Measurements from ENCODE around the gene FADS2. TPM values are rescaled to one million over a fixed set of nuclear protein-coding genes. Genes with fewer than 3 reads are reported as not detected.

Gene FADS2
- total and polyA plus RNA-seq, 7 experiments from 2014 or later, result 0.19 to 192 (median 2.1) TPM

- intact Hi-C loops (cut with micrococcal nuclease), result no loop called here
- H3K27me3 ChIP-seq (ENCODE audit: control insufficient read depth in 2 of 2, insufficient read depth in 2 of 2, low read length in 2 of 2), result peaks cover 0 to 4% of the 10 kb centered on the region in 2 donors
- Mint-ChIP-seq H3K4me1 (peaks cover 0 to 19% (median 16%) of the 10 kb centered on the region in 7 donors), H3K4me3 (no peak overlapping the region), H3K9me3 (peaks cover 0 to 1% (median 0%) of the 10 kb centered on the region in 11 donors), H3K36me3 (peaks cover 0 to 44% (median 0%) of the 10 kb centered on the region in 5 donors), H3K27ac (no peak overlapping the region), H3K27me3 (peaks cover 0 to 32% (median 11%) of the 10 kb centered on the region in 5 donors)
- no peak overlapping the region for H3K4me3 ChIP-seq (ENCODE audit: low read length)
- no peak overlapping the region for H3K27ac ChIP-seq (ENCODE audit: low read depth, low read length)
- no peaks in the 10 kb centered on the region for H3K9me3 ChIP-seq (ENCODE audit: control insufficient read depth in 2 of 3, low read length in 3 of 3)
- peaks cover 8 to 12% of the 10 kb centered on the region in 2 donors for H3K4me1 ChIP-seq (ENCODE audit: control insufficient read depth in 2 of 2, insufficient read depth in 2 of 2, low read length in 2 of 2)
- ATAC-seq, result no peak
- ChIA-PET POLR2A (no interaction called here), CTCF (interaction anchor here (0.6 kb wide), 1 partner anchor 12 kb away, joined by 3 read pairs; no protein-coding TSS in a partner anchor)
- no peaks in the 10 kb centered on the region for H3K36me3 ChIP-seq (ENCODE audit: control insufficient read depth in 2 of 3, insufficient read depth in 3 of 3, low read length in 3 of 3)
- no peak for DNase-seq
Measured at GRCh38 chr11:61811831-61812230, 16.3 kb upstream of the FADS2 start.

DNA sequence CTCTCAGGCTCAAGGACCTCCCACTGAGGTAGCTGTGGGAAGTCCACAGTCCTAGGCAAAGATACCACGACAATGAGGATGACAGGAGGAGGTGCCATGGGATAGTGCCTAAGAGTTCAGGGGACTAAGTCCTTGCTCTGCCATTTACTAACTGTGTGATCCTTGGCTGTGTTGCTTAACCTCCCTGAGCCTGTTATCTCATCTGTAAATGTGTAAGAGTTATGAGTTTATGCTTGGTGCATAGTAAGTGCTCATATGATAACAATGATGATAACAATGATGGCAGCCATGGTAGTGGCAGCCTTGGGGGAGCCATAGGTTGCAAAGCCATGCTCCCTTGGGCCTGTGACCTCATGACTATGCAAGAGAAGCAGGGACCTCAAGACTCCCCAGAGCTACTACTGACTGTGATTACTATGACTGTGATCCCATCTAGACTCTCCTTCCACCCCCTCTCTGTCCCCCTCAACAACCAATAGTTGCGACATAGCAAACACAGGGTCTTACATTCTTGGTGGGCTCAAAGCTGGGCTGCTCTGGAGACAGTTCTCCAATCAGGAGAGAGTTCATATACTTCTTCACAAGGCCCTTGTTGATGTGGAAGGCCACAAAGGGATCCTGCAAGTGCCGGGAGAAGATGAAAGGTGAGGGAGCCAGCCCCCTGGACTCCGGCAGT, 15.2 kb upstream of the FADS2 start:
- POLR2A ChIA-PET, result no interaction called here
- Mint-ChIP-seq H3K9me3 (peaks cover 0 to 1% (median 0%) of the 10 kb centered on the region in 11 donors), H3K4me1 (peaks cover 0 to 25% (median 19%) of the 10 kb centered on the region in 7 donors), H3K4me3 (peak overlapping the region in 1 of 10 donors; percentile 38), H3K27ac (peak overlapping the region in 2 of 9 donors; percentile 21 to 60), H3K27me3 (peaks cover 2 to 32% (median 15%) of the 10 kb centered on the region in 5 donors), H3K36me3 (peaks cover 0 to 42% (median 0%) of the 10 kb centered on the region in 5 donors)
- H3K36me3 ChIP-seq (ENCODE audit: control insufficient read depth in 2 of 3, insufficient read depth in 3 of 3, low read length in 3 of 3), result no peaks in the 10 kb centered on the region
- CTCF ChIA-PET, result interaction anchor here (0.6 kb wide), 1 partner anchor 1531 kb away, joined by 3 read pairs; no protein-coding TSS in a partner anchor
- intact Hi-C loops (cut with micrococcal nuclease), result no loop called here
- peaks cover 8 to 12% of the 10 kb centered on the region in 2 donors for H3K4me1 ChIP-seq (ENCODE audit: control insufficient read depth in 2 of 2, insufficient read depth in 2 of 2, low read length in 2 of 2)
- no peak overlapping the region for H3K27ac ChIP-seq (ENCODE audit: low read depth, low read length)
- peaks cover 0 to 7% of the 10 kb centered on the region in 2 donors for H3K27me3 ChIP-seq (ENCODE audit: control insufficient read depth in 2 of 2, insufficient read depth in 2 of 2, low read length in 2 of 2)
- no peaks in the 10 kb centered on the region for H3K9me3 ChIP-seq (ENCODE audit: control insufficient read depth in 2 of 3, low read length in 3 of 3)
- ATAC-seq (no peak), DNase-seq (no peak)
- no peak overlapping the region for H3K4me3 ChIP-seq (ENCODE audit: low read length)

DNA sequence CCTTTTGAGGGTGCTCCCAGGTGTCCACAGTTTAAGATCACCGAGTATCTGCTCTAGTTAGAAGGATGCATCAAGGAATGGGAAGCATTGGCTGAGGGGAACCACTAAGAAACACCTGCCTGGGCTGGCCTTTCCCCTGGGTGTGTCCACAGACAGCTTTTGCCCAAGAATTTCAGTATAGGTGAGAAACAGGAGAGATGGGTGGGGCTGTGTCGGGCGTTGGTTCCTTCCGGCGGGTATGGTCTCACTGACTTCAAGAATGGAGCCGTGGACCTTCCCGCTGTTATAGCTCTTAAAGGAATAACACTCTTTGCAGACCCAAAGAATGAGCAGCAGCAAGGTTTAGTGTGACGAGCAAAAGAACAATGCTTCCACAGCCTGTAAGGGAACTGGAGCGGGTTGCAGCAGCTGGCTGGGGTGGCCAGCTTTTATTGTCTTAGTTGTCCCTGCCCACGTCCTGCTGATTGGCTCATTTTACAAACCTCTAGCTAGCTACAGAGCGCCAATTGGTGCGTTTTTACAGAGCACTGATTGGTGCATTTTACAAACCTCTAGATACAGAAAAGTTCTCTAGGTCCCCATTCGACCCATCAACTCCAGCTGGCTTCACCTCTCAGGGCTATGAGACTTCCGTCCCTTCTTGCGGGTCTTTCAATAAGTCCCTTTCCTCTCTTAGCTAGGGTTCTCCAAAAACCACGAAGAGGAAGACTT, 13.7 kb upstream of the FADS2 start:
- peaks cover 3 to 32% (median 15%) of the 10 kb centered on the region in 5 donors for H3K27me3 Mint-ChIP-seq
- H3K4me1 Mint-ChIP-seq, result peaks cover 0 to 25% (median 19%) of the 10 kb centered on the region in 7 donors
- peak overlapping the region; percentile 74 for H3K4me3 ChIP-seq (ENCODE audit: low read length)
- peaks cover 0 to 10% of the 10 kb centered on the region in 2 donors for H3K27me3 ChIP-seq (ENCODE audit: control insufficient read depth in 2 of 2, insufficient read depth in 2 of 2, low read length in 2 of 2)
- H3K27ac Mint-ChIP-seq, result peak overlapping the region in 3 of 9 donors; percentile 41 to 97 (median 81)
- ChIA-PET CTCF (interaction anchor here (0.6 to 2.6 kb wide), 3 partner anchors 10 to 347 kb away, joined by 3 to 19 read pairs (median 5); no protein-coding TSS in a partner anchor), POLR2A (interaction anchor here (1.5 to 3.3 kb wide), 2 partner anchors 17 to 22 kb away, joined by 4 to 14 read pairs; partner anchors contain the start of genes FEN1 and TMEM258)
- no peak for ATAC-seq
- peak overlapping the region; percentile 70 to 98 (median 89) for H3K4me3 Mint-ChIP-seq
- peaks cover 0 to 36% (median 0%) of the 10 kb centered on the region in 5 donors for H3K36me3 Mint-ChIP-seq
- no peaks in the 10 kb centered on the region for H3K9me3 ChIP-seq (ENCODE audit: control insufficient read depth in 2 of 3, low read length in 3 of 3)
- peak in 2 of 9 donors; percentile 21 to 31 for DNase-seq
- peaks cover 0 to 1% (median 0%) of the 10 kb centered on the region in 11 donors for H3K9me3 Mint-ChIP-seq
- H3K27ac ChIP-seq (ENCODE audit: low read depth, low read length), result no peak overlapping the region
- intact Hi-C loops (cut with micrococcal nuclease), result no loop called here
- no peaks in the 10 kb centered on the region for H3K36me3 ChIP-seq (ENCODE audit: control insufficient read depth in 2 of 3, insufficient read depth in 3 of 3, low read length in 3 of 3)
- H3K4me1 ChIP-seq (ENCODE audit: control insufficient read depth in 2 of 2, insufficient read depth in 2 of 2, low read length in 2 of 2), result peaks cover 8 to 12% of the 10 kb centered on the region in 2 donors

GRCh38 chr11:61814958-61815789, 12.9 kb upstream of the FADS2 start:
- Mint-ChIP-seq H3K27ac (peak overlapping the region in 4 of 9 donors; percentile 6 to 97 (median 61)), H3K9me3 (peaks cover 0 to 1% (median 0%) of the 10 kb centered on the region in 11 donors)

DNA sequence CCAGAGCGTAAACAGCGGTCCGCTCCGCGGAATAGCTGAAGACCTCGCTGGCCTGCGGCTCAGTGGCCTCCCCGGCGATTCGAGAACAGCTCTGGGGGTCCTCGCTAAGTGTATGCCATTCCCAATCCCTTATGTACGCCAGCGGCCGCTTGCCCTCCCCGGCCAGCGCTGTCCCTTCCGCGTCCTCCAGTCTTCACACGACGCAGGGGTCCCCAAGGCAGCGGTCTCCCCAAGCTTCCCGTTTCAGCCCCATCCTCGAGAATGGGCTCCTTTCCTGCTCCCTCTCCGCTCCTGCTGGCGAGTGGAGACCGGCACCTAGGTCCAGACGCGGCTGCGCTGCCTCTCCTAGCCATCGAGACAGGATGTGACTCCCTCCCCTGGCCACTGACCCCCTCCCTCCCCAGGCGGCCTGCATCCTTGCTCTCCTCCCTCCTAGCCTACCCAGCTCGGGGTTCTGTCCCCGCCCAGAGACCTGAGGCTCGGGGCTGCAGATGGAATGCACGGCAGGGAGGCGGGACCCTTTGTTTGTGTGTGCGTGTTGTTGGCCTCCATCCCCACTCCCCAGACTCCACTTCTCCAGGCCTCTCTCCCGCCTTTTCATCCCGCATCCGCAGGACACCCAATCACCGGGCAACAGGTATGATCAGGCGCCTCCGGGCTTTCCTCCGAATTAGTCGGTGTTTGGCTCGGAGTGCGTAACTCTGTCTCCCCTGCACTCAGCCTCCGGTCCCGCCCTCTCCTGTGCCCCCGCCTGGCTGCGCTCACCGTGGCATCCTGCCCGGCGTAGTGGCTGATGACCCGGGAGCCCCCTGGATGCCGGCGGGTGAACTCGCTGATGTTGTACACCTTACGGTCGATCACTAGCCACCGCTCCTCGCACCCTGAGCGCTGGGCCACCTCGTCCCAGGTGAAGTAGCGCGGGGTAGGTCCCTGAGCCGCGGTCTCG, 12.0 kb upstream of the FADS2 start:
- ATAC-seq, result peak; percentile 66
- Mint-ChIP-seq H3K27me3 (peaks cover 3 to 32% (median 15%) of the 10 kb centered on the region in 5 donors), H3K27ac (peak overlapping the region in 5 of 9 donors; percentile 8 to 97 (median 83)), H3K9me3 (peaks cover 0 to 1% (median 0%) of the 10 kb centered on the region in 11 donors), H3K4me1 (peaks cover 0 to 24% (median 19%) of the 10 kb centered on the region in 7 donors), H3K36me3 (peaks cover 0 to 32% (median 0%) of the 10 kb centered on the region in 5 donors), H3K4me3 (peak overlapping the region; percentile 84 to 98 (median 92))
- H3K27me3 ChIP-seq (ENCODE audit: control insufficient read depth in 2 of 2, insufficient read depth in 2 of 2, low read length in 2 of 2), result peaks cover 0 to 10% of the 10 kb centered on the region in 2 donors
- intact Hi-C loops (cut with micrococcal nuclease), result loop anchor here (1.0 to 5.0 kb wide), 5 partner anchors 19 to 209 kb away; partner anchors contain the start of genes FADS3 (in 1 of the 2), FEN1 (in 1 of the 2), FTH1 (in 1 of the 2) and TMEM258 (in 1 of the 2)
- H3K36me3 ChIP-seq (ENCODE audit: control insufficient read depth in 2 of 3, insufficient read depth in 3 of 3, low read length in 3 of 3), result no peaks in the 10 kb centered on the region
- ChIA-PET POLR2A (interaction anchor here (0.8 to 3.3 kb wide), 4 partner anchors 18 to 151 kb away, joined by 3 to 14 read pairs (median 4); partner anchors contain the start of genes FEN1, FTH1 and TMEM258), CTCF (interaction anchor here (0.9 to 2.6 kb wide), 3 partner anchors 12 to 19 kb away, joined by 3 to 19 read pairs (median 5); no protein-coding TSS in a partner anchor)
- peak overlapping the region; percentile 74 for H3K4me3 ChIP-seq (ENCODE audit: low read length)
- peak; percentile 23 to 67 (median 41) for DNase-seq
- peak overlapping the region; percentile 51 for H3K27ac ChIP-seq (ENCODE audit: low read depth, low read length)
- H3K9me3 ChIP-seq (ENCODE audit: control insufficient read depth in 2 of 3, low read length in 3 of 3), result no peaks in the 10 kb centered on the region
- peaks cover 8 to 12% of the 10 kb centered on the region in 2 donors for H3K4me1 ChIP-seq (ENCODE audit: control insufficient read depth in 2 of 2, insufficient read depth in 2 of 2, low read length in 2 of 2)

More at GRCh38 chr11:61814958-61815789, 12.9 kb upstream of the FADS2 start:
- peak overlapping the region; percentile 74 for H3K4me3 ChIP-seq (ENCODE audit: low read length)
- POLR2A ChIA-PET, result interaction anchor here (0.8 to 3.3 kb wide), 4 partner anchors 18 to 152 kb away, joined by 3 to 14 read pairs (median 4); partner anchors contain the start of genes FEN1, FTH1 and TMEM258
- peaks cover 0 to 25% (median 19%) of the 10 kb centered on the region in 7 donors for H3K4me1 Mint-ChIP-seq
- peaks cover 0 to 10% of the 10 kb centered on the region in 2 donors for H3K27me3 ChIP-seq (ENCODE audit: control insufficient read depth in 2 of 2, insufficient read depth in 2 of 2, low read length in 2 of 2)
- peaks cover 3 to 32% (median 15%) of the 10 kb centered on the region in 5 donors for H3K27me3 Mint-ChIP-seq
- CTCF ChIA-PET, result interaction anchor here (0.6 to 2.6 kb wide), 3 partner anchors 11 to 347 kb away, joined by 3 to 19 read pairs (median 5); no protein-coding TSS in a partner anchor
- H3K9me3 ChIP-seq (ENCODE audit: control insufficient read depth in 2 of 3, low read length in 3 of 3), result no peaks in the 10 kb centered on the region
- peak overlapping the region; percentile 84 to 98 (median 92) for H3K4me3 Mint-ChIP-seq
- H3K27ac ChIP-seq (ENCODE audit: low read depth, low read length), result peak overlapping the region; percentile 51
- H3K36me3 ChIP-seq (ENCODE audit: control insufficient read depth in 2 of 3, insufficient read depth in 3 of 3, low read length in 3 of 3), result no peaks in the 10 kb centered on the region
- H3K36me3 Mint-ChIP-seq, result peaks cover 0 to 32% (median 0%) of the 10 kb centered on the region in 5 donors
- intact Hi-C loops (cut with micrococcal nuclease), result loop anchor here in 1 of 2 donors (1.0 to 5.0 kb wide), 2 partner anchors 23 to 152 kb away; partner anchors contain the start of genes FEN1, FTH1 and TMEM258
- peaks cover 8 to 12% of the 10 kb centered on the region in 2 donors for H3K4me1 ChIP-seq (ENCODE audit: control insufficient read depth in 2 of 2, insufficient read depth in 2 of 2, low read length in 2 of 2)
- ATAC-seq (peak; percentile 77), DNase-seq (peak in 4 of 9 donors; percentile 36 to 86 (median 48))
